Activated CD8-positive, alpha-beta memory T cell treated with anti-CD3 and anti-CD28 coated beads, Interleukin-2, amount 10 ng/mL, durations not matched to agents 7 days and 5 days (primary cell): ENCODE results near the gene TNNC2. TPM values are rescaled to one million over a fixed set of nuclear protein-coding genes. Genes with fewer than 3 reads are reported as not detected.

Source experiments
- ATAC-seq: fragments of 150-1000 bp; cut with Tn5 transposase; one replicate; pipeline ENCODE4 v1.10.0; 2021; ENCODE audit warnings: moderate library complexity
- CTCF ChIA-PET: fragments of 350-600 bp; sonication (Branson Sonifier 250); formaldehyde crosslinking; loops from one replicate; lab custom pipeline; 2021; ENCODE audit warnings: antibody characterized with exemption; lab: Charles Lee
- DNase-seq: peaks from one replicate; pipeline ENCODE4 v3.0.0-alpha.2; 2020
- H3K27ac Mint-ChIP-seq: one replicate; pipeline ENCODE4 v1.8.0; 2021; ENCODE audit warnings: mild to moderate bottlenecking, mixed read lengths
- H3K27me3 Mint-ChIP-seq: one replicate; pipeline ENCODE4 v1.8.0; 2021; ENCODE audit warnings: mixed read lengths
- H3K36me3 Mint-ChIP-seq: one replicate; pipeline ENCODE4 v1.8.0; 2021; ENCODE audit warnings: mild to moderate bottlenecking, mixed read lengths
- H3K4me1 Mint-ChIP-seq: one replicate; pipeline ENCODE4 v1.8.0; 2021; ENCODE audit warnings: mixed read lengths
- H3K4me3 Mint-ChIP-seq: one replicate; pipeline ENCODE4 v1.8.0; 2021; ENCODE audit warnings: mild to moderate bottlenecking, moderate library complexity, mixed read lengths
- H3K9me3 Mint-ChIP-seq: one replicate; pipeline ENCODE4 v1.8.0; 2022; ENCODE audit warnings: low read depth, mixed read lengths
- total RNA-seq, 2 experiments: library from RNA; stranded (reverse); gene quantifications; one replicate each; pipeline ENCODE4 v1.2.3, GENCODE V29; 2021

Gene TNNC2
- total RNA-seq, 2 experiments from 2014 or later = not detected

DNA sequence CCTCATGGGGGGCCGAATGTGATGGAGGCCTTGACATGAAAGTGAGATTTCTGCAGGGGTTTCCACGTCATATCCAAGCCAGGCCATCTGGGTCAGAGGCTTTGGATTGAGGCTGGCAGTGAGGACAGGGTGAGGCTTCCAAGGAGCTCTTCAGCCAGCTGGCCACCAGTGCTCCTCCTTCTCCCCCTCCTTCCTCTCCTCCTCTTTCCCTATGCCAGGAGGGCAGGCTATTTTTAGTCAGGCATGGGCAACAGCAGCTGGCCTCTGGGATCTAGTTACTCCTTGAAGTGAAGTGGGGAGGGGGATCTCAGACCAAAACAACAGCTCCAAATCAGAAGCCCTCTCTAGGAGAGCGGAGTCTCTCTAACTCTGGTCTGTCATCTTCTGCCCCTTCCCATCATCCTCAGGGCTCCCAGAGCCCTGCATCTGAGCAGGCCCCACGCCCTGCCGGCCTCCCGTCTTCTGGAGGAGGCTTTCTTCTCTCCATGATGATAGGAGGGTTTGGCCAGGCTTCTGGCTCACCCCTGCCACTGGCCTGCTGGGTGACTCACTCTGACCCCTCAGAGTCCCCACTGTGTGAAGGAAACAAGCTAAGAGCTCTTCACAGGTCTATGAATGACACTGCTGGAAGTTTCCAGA is 612 bp downstream of the TNNC2 start:
- ATAC-seq (no peak), DNase-seq (no peak)
- Mint-ChIP-seq H3K36me3 (no peaks in the 10 kb centered on the region), H3K9me3 (no peaks in the 10 kb centered on the region), H3K4me3 (no peak overlapping the region), H3K4me1 (peaks cover 13% of the 10 kb centered on the region), H3K27ac (no peak overlapping the region), H3K27me3 (peaks cover 34% of the 10 kb centered on the region)
- CTCF ChIA-PET = interaction anchor here (0.7 to 2.1 kb wide), 4 partner anchors 16 to 143 kb away, joined by 3 to 6 read pairs (median 3); partner anchors contain the start of genes CTSA and NEURL2

DNA sequence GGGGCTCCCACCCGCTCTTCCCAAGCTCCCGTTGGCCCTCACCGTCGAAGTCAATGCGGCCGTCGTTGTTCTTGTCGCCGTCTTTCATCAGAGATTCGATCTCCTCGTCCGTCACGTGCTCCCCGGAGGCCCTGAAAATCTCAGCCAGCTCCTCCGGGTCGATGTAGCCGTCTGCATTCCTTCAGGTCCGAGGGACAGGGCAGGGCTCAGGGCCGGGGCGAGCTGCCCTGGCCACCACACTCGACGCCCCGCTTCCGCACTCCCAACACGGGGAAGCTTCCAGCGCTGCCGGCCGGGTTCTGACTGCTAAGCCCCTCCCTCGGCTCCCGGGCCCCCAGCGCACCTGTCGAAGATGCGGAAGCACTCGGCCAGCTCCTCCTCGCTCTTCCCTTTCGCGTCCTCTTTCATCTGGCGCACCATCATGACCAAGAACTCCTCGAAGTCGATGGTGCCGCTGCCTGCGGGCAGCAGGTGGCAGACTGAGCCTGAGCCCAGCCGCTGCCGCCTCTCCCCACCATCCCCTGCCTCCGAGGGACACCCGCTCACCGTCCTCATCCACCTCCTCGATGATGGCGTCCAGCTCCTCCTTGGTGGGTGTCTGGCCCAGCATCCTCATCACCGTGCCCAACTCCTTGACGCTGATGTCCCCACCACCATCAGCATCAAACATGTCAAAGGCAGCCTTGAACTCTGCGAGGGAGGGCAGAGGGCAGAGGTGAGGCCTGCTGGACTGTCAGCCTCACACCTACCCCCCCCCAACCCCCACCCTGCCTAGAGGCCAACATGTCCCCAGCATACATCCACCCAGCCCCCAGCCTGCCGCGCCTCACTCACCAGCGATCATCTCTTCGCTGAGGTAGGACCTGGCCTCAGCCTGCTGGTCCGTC is 2.9 kb downstream of the TNNC2 start:
- Mint-ChIP-seq H3K27me3 (peaks cover 31% of the 10 kb centered on the region), H3K36me3 (no peaks in the 10 kb centered on the region), H3K4me3 (peak overlapping the region; percentile 59), H3K27ac (no peak overlapping the region), H3K9me3 (no peaks in the 10 kb centered on the region), H3K4me1 (peaks cover 13% of the 10 kb centered on the region)
- ATAC-seq (peak; percentile 81), DNase-seq (peak; percentile 65)
- CTCF ChIA-PET = interaction anchor here (0.6 to 2.1 kb wide), 16 partner anchors 10 to 189 kb away, joined by 3 to 11 read pairs (median 4); partner anchors contain the start of genes SNX21 and UBE2C

DNA sequence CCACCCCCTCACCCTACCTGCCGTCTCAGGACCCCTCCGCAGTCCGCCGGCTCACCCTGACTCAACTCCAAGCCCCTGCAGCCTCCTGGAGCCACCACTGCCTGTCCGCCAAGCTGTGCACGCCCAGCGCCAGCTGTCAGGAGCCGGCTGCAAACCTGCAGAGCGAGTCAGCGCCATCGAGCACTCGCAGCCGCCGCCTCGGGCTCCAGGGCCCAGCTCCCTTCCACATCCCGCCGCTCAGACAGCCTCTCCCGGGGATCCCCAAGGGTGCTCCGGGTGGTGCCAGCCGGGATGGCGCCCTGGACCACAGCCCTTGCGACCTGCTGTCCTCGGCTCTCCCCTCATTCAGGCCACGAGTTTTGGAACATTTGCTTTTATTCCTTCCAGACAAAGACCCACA is 4.3 kb downstream of the TNNC2 start:
- ATAC-seq (no peak), DNase-seq (no peak)
- Mint-ChIP-seq H3K36me3 (no peaks in the 10 kb centered on the region), H3K27ac (no peak overlapping the region), H3K27me3 (peaks cover 31% of the 10 kb centered on the region), H3K4me1 (peaks cover 13% of the 10 kb centered on the region), H3K9me3 (no peaks in the 10 kb centered on the region), H3K4me3 (no peak overlapping the region)
- CTCF ChIA-PET = interaction anchor here (1.2 to 1.8 kb wide), 4 partner anchors 24 to 148 kb away, joined by 3 to 8 read pairs (median 4); partner anchors contain the start of genes CTSA and NEURL2

DNA sequence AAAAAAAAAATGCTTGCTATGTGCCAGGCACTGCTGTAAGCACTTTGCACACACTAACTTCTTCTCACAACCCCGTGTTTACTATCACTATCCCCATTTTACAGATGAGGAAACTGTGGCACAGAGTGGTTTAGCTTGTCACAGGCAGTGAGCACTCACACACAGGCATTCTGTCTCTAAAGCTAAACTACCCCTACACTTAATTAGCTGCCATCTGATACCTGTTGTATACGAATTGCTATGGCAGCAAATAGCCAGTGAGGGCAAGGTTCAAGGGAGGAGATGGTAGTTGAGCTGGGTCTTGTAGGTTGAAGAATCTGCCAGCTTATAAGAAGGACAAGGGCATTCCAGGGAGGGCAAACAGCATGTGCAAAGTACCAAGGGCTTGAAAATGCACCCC is 5.2 kb downstream of the TNNC2 start:
- peaks cover 16% of the 10 kb centered on the region for H3K4me1 Mint-ChIP-seq
- CTCF ChIA-PET = interaction anchor here (1.1 to 1.6 kb wide), 4 partner anchors 23 to 149 kb away, joined by 3 to 6 read pairs (median 3); partner anchors contain the start of genes CTSA and NEURL2
- H3K27me3 Mint-ChIP-seq = peaks cover 31% of the 10 kb centered on the region
- H3K4me3 Mint-ChIP-seq = no peak overlapping the region
- H3K27ac Mint-ChIP-seq = no peak overlapping the region
- peaks cover 4% of the 10 kb centered on the region for H3K36me3 Mint-ChIP-seq
- H3K9me3 Mint-ChIP-seq = no peaks in the 10 kb centered on the region
- DNase-seq (no peak), ATAC-seq (no peak)

DNA sequence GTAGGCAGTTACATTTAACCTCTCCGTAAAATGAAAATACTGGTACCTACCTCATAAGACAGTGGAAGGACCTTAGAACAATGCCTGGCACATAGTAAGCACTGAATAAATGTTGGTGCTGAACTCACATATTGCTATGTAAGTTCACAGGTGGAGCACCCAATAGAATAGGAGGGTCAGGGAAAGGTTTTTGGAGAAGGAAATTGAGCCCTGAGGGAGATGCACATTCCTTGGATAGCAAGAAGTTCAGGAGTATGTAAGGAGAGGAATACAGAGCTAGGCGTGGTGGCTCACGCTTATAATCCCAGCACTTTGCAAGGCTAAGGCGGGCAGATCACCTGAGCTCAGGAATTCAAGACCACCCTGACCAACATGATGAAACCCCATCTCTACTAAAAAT is 7.6 kb downstream of the TNNC2 start:
- Mint-ChIP-seq H3K4me1 (peaks cover 26% of the 10 kb centered on the region), H3K27ac (no peak overlapping the region), H3K9me3 (no peaks in the 10 kb centered on the region), H3K36me3 (peaks cover 20% of the 10 kb centered on the region), H3K27me3 (peaks cover 27% of the 10 kb centered on the region), H3K4me3 (no peak overlapping the region)
- ATAC-seq (no peak), DNase-seq (no peak)
- CTCF ChIA-PET = interaction anchor here (1.7 kb wide), 1 partner anchor 167 kb away, joined by 5 read pairs; no protein-coding TSS in a partner anchor

DNA sequence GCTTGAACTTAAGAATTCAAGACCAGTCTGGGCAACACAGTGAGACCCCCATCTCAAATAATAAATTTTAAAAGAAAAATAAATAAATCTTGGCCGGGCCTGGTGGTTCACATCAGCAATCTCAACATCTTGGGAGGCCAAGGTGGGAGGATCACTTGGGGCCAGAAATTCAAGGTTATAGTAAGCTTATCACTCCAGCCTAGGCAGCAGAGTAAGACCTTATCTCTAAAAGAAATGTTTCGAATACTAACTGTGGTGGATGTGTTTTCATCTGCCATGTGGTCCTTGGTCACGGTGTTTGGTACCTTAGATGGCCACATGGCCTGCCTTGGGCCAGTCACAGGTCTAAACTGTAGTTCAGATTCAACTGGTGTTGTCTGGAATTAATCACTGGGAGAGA is 8.9 kb downstream of the TNNC2 start:
- Mint-ChIP-seq H3K36me3 (peaks cover 29% of the 10 kb centered on the region), H3K4me3 (no peak overlapping the region), H3K4me1 (peaks cover 26% of the 10 kb centered on the region), H3K27ac (no peak overlapping the region), H3K27me3 (peaks cover 17% of the 10 kb centered on the region), H3K9me3 (no peaks in the 10 kb centered on the region)
- DNase-seq = no peak
- no peak for ATAC-seq
- CTCF ChIA-PET = interaction anchor here (1.7 kb wide), 1 partner anchor 169 kb away, joined by 5 read pairs; no protein-coding TSS in a partner anchor

DNA sequence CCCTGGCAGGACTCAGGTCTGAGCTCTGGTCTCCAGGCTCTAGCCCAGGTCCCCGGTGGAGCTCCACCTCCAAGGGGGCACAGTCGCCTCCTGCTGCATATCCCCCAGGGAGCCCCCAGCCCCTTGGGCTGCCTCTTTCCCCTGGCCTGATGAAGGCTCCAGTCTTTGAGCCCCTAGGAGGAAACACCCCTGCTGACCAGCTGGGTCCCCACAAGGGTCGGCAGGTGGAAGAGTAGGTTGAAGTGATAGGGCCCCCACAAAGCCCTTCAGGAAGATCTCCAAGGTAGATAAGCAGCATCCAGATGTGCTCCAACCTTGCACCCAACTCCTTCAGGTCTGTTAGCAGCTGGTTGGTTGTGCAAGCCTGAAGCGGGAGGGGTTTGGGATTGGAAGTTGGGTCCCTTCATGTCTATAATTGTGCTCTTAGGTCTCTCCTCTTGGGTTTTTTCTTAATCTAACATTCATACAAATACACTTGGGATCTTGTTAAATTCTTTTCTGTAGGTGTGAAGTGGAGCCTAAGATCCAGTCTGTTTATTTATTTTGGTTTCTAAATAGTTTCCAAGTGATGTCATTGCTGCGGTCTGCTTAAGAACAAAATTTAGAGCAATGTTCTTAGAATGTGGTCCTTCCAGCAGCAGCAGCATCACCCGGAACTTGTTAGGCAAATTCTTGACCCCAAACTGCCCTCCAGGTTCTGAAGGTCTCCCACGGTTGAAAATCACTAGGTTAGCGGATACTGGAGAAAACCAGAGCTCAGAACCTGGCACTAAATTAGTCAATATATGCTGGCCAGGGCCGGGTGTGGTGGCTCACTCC is 9.5 kb downstream of the TNNC2 start:
- CTCF ChIA-PET = interaction anchor here (5.4 kb wide), 1 partner anchor 18 kb away, joined by 30 read pairs; no protein-coding TSS in a partner anchor
- H3K27me3 Mint-ChIP-seq = peaks cover 10% of the 10 kb centered on the region
- ATAC-seq (no peak), DNase-seq (no peak)
- no peak overlapping the region for H3K4me3 Mint-ChIP-seq
- no peaks in the 10 kb centered on the region for H3K9me3 Mint-ChIP-seq
- peaks cover 35% of the 10 kb centered on the region for H3K36me3 Mint-ChIP-seq
- peaks cover 26% of the 10 kb centered on the region for H3K4me1 Mint-ChIP-seq
- no peak overlapping the region for H3K27ac Mint-ChIP-seq

DNA sequence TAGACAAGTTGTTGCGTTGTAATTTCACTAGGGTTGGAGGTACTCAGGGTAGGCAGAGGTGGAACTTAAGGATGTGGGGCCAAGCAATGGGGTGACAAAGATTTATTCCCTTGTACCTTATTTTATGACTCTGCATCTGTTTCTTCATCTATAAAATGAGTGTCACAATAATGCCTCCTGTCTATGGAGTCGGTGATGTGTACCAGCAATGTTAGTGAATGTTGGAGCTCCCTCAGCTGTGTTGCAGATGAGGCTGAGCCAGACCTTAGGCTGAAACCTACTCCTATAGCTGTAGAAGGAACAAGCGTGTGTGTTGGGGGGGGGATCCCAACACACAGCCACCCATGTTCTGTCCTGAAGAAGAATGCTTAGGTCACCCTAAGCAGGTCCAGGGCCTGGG is 10.2 kb downstream of the TNNC2 start:
- CTCF ChIA-PET = interaction anchor here (5.4 kb wide), 1 partner anchor 17 kb away, joined by 30 read pairs; no protein-coding TSS in a partner anchor
- no peak for ATAC-seq

DNA sequence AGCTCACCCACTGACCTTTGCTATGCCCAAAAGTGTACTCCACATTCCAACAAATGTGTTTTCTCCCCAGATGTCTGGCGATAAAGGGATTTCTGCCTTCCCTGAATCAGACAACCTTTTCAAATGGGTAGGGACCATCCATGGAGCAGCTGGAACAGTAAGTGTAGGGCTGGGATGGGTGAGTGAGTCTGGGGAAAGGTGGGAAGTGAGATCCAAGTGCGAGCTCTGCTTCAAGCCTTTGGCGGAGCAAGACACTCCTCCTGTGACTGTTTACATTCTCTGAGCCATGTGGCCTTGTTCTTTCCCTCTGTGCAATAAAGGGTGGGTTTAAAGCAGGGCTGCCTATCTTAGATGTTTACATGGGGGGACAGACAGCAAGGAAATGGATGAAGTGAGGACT is 12.8 kb downstream of the TNNC2 start:
- no peak for ATAC-seq
- Mint-ChIP-seq H3K27ac (no peak overlapping the region), H3K27me3 (no peaks in the 10 kb centered on the region), H3K4me3 (no peak overlapping the region), H3K4me1 (peaks cover 33% of the 10 kb centered on the region), H3K36me3 (peaks cover 54% of the 10 kb centered on the region), H3K9me3 (no peaks in the 10 kb centered on the region)
- DNase-seq = no peak
- CTCF ChIA-PET = interaction anchor here (1.1 to 5.4 kb wide), 4 partner anchors 10 to 149 kb away, joined by 3 to 30 read pairs (median 4); no protein-coding TSS in a partner anchor

More for the DNA sequence above, 10.2 kb downstream of the TNNC2 start:
- H3K4me1 Mint-ChIP-seq = peaks cover 30% of the 10 kb centered on the region
- DNase-seq = no peak
- H3K27me3 Mint-ChIP-seq = peaks cover 5% of the 10 kb centered on the region
- no peaks in the 10 kb centered on the region for H3K9me3 Mint-ChIP-seq
- peaks cover 35% of the 10 kb centered on the region for H3K36me3 Mint-ChIP-seq
- H3K27ac Mint-ChIP-seq = no peak overlapping the region
- no peak overlapping the region for H3K4me3 Mint-ChIP-seq

DNA sequence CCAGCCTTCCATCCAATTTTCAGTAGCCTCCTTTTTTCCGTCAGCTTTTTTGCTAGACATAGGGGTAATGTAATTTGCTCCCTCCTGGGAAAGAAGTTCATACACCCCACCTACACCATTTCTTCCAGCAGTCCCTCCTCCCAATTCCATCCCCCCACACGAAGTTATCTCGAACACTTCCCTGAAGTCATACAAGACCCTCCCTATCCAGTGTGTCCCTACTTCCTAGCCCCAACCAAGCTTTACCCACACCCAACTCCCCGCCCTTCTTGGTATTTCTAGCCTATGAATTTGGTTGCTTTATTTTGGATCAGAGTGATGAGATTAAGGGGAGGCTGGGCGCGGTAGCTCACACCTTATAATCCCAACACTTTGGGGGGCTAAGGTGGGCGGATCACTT is 13.6 kb downstream of the TNNC2 start:
- CTCF ChIA-PET = interaction anchor here (1.1 to 5.4 kb wide), 10 partner anchors 10 to 158 kb away, joined by 3 to 30 read pairs (median 4); partner anchors contain the start of gene PCIF1
- peaks cover 56% of the 10 kb centered on the region for H3K36me3 Mint-ChIP-seq
- H3K27me3 Mint-ChIP-seq = no peaks in the 10 kb centered on the region
- ATAC-seq (no peak), DNase-seq (no peak)
- H3K27ac Mint-ChIP-seq = peak overlapping the region; percentile 88
- H3K4me3 Mint-ChIP-seq = peak overlapping the region; percentile 99
- H3K4me1 Mint-ChIP-seq = peaks cover 33% of the 10 kb centered on the region
- H3K9me3 Mint-ChIP-seq = no peaks in the 10 kb centered on the region

DNA sequence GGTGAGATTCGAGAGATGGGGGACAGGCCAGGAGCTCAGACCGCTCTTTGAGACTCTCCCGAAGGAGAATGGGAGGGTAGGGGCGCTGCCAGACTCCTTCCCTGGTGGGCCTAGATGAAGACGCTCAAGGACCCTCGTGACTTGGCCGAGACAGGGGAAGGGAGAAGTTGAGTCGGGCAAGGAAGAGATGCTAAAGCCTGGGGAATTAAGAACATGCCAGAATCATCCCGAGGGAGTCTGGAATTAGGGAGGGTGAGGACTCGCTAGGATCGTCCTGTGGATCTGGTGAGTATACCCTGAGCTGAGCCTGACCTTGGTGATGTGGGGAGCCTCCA is 14.1 kb downstream of the TNNC2 start:
- no peaks in the 10 kb centered on the region for H3K27me3 Mint-ChIP-seq
- H3K9me3 Mint-ChIP-seq = no peaks in the 10 kb centered on the region
- peaks cover 58% of the 10 kb centered on the region for H3K36me3 Mint-ChIP-seq
- CTCF ChIA-PET = interaction anchor here (1.1 to 5.4 kb wide), 10 partner anchors 11 to 158 kb away, joined by 3 to 30 read pairs (median 4); partner anchors contain the start of gene PCIF1
- ATAC-seq (no peak), DNase-seq (no peak)
- H3K4me3 Mint-ChIP-seq = peak overlapping the region; percentile 99
- H3K27ac Mint-ChIP-seq = peak overlapping the region; percentile 88
- peaks cover 33% of the 10 kb centered on the region for H3K4me1 Mint-ChIP-seq

DNA sequence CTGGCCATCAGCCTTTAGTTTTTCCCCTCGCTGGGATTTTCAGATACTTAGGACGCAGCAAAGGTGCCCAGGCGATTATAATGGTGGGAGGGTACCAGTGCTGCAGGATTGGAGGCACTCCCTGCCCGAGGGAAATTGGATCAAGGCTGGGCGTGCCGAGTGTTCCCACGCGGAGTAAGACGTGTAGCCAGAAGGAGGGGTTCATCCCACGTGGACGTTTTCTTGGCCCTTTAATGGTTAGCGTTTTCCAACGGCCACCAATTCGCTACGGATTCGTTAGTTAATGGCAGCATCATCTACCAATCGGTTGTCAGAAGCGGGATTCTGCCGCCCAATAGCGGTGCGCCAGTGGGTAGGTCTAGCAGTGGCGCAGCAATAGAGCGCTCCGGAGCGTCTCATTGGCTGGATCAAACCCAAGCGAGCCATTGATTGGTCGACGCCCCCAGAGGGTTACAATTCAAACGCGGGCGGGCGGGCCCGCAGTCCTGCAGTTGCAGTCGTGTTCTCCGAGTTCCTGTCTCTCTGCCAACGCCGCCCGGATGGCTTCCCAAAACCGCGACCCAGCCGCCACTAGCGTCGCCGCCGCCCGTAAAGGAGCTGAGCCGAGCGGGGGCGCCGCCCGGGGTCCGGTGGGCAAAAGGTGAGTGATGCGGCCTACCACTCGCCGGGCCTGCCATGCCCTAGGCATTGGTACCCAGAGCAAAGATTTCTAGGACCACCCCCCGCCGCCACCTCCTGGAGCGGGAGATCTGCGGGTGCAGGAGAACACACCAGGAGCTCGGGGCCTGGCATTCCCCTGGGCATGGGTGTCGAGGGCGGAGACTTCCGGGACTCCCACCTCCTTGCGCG is 14.7 kb downstream of the TNNC2 start, which contains the start of gene UBE2C:
UBE2C (plus strand) TSS at position 488 of the 849 bp plus-strand sequence; CDS start at position 540, 52 bp downstream.
- no peaks in the 10 kb centered on the region for H3K27me3 Mint-ChIP-seq
- DNase-seq = peak; percentile 99
- H3K9me3 Mint-ChIP-seq = no peaks in the 10 kb centered on the region
- H3K36me3 Mint-ChIP-seq = peaks cover 57% of the 10 kb centered on the region
- peak within 1 kb of the TSS; percentile 99 for H3K4me3 Mint-ChIP-seq
- H3K27ac Mint-ChIP-seq = peak within 1 kb of the TSS; percentile 88
- CTCF ChIA-PET = interaction anchor here (1.1 to 5.4 kb wide), 10 partner anchors 12 to 159 kb away, joined by 3 to 30 read pairs (median 4); partner anchors contain the start of gene PCIF1
- ATAC-seq = peak; percentile 99
- peaks cover 30% of the 10 kb centered on the region for H3K4me1 Mint-ChIP-seq
